Hypothalamus (tissue), 51 donors: ENCODE measurements around the gene ABCA2.
A peak's percentile ranks its signal among the peaks of the same experiment; 100 is the strongest.

ENCODE experiments used
- DNase-seq, 51 donors: peaks; one replicate each; lab custom pipeline; 2025; lab: John Stamatoyannopoulos, UW

Gene ABCA2

DNA sequence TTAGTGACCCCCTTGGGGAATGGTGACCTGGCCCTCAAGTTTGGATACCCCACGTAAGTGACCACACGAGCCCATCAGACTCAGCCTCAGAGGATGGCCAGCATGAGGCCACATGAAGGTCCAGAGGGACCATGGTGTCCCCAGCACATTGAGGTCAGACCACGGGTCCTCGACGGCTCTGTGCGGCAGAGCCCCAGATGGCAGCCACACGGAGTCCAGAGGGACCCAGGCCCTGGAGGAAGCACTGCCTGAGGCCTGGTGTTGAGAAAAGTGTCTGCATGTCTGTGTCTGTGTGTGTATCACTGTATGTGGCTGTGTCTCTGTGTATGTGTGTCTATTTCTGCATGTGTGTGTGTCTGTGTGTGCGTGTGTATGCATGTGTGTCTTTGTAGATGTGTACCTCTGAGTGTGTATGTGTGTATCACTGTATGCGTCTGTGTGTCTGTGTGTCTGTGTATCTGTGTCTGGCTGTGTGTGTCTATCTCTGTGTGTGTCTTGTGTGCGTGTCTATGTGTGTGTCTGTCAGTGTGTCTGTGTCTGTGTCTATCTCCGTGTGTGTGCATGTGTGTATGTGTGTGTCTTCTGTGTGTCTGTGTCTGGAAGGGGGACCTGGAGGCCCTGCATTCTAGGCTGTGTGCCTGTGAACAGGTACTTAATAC is 44.3 kb downstream of the ABCA2 start:
- DNase-seq, result peak in 5 of 51 donors; percentile 42 to 74 (median 46)

DNA sequence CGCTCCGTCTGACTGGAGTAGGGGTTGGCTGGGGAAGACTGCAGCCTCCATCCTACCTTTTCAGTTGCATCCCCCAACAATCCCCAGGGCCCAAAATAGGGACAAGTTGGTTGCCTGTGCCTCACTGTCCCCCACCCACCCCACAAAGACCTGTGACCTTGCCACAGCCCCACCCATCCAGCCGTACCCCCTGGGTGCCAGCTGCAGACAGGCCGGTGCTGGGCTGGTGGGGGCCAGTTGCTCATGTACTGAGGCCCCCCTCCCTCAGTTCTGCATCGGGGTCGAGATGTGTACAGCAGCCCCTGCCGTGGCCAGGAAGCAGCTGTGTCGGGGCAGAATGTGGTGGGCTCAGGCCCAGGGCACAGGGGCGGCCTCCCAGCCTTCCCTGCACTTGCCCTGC is 44.9 kb downstream of the ABCA2 start:
- DNase-seq, result peak in 17 of 51 donors; percentile 50 to 80 (median 72)

DNA sequence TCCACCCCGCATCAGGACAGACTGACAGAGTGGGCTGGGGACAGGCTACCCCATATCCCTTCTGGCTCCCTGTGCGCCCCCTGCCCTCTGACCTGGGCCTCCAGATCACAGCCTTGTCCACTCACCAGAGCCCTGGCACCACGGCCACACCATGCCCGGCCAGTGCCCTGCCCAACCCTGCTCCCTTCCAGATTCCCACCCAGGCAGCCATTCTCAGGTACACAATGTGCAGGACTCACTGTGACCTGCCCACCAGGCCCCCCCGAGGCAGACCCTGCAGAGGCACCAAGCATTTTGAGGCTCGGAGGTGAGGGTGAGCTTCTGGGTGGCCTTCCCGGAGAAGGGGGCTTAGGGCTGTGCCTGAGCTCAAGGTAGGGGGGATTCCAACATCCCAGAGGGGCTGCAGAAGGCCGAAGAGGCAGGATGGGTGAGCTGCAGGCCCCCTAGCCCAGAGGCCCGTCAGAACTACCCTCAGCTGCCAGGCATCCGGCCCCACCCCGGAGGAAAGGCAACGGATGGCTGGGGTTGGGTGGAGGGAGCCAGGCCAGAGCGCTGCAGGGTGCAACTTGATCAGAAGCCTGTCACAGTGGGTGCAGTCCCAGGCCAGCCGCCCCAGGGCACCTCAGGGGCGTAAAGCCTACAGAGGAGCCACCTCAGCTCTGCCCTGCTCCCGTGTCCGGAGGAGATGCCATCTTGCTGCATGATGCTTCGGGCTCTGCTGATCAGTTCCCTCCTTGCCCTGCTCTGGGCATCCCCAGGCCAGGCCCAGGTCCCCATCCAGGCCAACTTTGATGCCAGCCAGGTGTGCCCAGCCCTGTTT is 45.6 kb downstream of the ABCA2 start, which contains the start of gene LCNL1:
LCNL1 (plus strand) TSS at position 762 of the 820 bp plus-strand sequence. CDS start 594 bp downstream, outside the sequence.
- peak in 44 of 51 donors; percentile 49 to 92 (median 76) for DNase-seq

DNA sequence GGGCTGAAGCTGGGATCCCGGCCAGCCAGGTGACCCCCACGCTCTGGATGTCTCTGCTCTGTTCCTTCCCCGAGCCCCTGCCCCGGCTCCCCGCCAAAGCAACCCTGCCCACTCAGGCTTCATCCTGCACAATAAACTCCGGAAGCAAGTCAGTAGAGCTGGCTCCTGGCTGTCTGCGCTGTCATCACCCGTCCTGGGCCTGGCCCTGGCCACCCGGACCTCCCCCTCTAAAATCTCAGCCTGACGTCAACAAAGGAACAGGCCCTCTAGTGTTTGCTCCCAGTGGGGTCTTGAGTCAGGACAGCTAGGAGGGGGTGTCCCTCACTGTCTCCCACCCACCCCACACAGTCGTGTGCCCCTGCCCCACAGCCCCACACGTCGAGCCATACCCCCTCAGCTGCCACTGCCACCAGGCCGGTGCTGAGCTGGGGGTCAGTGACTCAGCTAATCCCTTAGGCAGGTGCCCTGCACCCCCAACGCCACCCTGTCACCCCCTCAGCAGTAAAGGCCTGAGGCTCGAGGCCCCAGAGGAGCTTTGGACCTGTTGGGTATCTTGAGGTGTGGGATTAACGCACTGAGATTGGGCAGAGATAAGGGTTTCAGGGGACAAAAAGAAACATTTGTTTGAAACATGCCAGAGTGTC is 46.3 kb downstream of the ABCA2 start:
- peak in 39 of 51 donors; percentile 27 to 93 (median 72) for DNase-seq

DNA sequence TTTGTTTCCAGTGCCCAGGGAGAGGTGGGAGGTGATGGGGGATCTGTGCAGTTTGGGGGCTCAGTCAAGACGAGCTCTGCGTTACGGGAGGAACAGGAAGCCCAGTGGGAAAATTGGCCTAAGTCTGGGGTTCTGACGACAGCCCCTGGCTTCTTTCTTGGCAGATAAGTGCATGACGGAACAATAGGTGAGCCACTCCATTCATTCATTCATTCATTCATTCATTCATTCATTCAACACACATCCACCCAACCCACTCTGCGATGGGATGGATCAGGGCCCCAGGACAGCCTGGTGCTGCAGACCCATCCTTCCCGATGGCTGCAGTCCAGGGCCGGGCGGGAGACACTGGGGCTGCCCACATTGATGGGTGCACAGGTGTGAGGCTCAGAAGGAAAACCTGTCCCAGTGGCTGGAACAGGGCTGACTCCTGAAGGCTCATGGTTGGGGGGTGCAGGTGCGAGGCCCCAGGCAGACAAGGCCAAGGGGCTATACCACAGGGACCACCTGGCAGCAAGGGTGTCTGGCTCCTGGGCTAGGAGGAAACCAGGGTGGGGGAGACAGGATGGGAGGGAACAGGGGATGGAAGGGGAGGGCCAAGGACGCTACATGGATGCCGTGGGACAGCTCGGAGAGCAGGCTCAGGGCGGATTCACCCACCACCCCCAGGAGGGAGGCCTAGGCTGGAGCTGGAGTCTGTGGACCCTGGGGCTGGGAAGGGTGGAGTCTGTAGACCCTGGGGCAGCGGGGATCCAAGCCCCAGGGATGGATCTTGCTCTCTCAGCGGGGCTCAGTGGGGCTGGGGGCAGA is 47.2 kb downstream of the ABCA2 start:
- DNase-seq, result peak in 10 of 51 donors; percentile 26 to 81 (median 58)

DNA sequence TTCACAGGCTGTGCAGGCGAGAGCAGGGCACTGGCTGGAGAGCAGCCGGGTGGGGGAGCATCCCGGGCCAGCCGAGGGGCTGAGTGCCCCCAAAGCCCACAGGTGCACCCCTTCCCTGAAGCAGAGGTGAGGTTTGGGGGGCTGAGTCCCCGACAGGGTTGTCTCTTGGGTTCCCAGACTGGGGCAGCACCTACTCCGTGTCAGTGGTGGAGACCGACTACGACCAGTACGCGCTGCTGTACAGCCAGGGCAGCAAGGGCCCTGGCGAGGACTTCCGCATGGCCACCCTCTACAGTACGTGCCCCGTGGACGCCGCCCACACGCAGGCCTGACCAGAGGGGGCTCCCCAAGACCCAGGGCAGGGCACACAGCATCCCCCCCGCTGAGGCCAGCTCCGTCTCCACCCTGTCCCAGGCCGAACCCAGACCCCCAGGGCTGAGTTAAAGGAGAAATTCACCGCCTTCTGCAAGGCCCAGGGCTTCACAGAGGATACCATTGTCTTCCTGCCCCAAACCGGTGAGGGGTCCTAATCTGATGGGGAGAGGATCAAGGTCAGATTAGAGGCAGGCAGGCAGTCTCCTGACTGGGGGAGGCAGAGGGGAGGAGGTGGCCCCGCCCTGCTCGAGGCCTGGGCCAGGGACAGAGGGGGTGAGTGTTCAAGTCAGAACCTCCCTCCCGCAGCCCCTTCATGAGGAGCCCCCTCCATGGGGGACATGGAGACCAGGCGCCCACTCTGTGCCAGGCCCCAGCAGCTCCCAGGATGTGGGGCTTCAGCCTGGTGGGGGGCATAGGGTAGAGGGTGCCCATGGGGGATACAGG is 48.1 kb downstream of the ABCA2 start:
- peak in 6 of 51 donors; percentile 17 to 58 (median 36) for DNase-seq

DNA sequence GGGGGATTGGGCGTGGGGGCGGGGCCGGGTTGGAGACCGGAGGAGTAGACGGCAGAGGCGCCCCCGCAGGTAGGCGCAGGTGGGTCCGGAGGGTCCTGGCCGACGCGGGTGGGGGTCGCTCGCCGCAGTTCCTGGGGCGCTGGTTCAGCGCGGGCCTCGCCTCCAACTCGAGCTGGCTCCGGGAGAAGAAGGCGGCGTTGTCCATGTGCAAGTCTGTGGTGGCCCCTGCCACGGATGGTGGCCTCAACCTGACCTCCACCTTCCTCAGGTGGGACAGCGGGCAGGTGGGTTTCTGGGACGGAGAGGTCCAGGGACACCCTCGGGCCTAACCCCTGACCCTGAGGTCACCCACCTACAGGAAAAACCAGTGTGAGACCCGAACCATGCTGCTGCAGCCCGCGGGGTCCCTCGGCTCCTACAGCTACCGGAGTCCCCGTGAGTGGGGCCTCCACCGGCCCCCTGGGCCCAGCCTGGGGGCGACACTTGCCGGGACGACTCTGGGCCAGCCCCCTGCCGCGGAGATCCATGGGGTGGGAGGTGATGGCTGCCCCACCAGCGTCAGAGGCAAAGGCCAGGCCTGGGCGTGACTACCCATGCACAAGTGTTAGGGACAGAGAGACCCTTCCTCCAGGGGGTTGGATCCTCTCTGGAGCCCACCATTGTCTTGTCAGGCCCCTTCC is 49.0 kb downstream of the ABCA2 start:
- peak in 4 of 51 donors; percentile 42 to 71 (median 58) for DNase-seq

DNA sequence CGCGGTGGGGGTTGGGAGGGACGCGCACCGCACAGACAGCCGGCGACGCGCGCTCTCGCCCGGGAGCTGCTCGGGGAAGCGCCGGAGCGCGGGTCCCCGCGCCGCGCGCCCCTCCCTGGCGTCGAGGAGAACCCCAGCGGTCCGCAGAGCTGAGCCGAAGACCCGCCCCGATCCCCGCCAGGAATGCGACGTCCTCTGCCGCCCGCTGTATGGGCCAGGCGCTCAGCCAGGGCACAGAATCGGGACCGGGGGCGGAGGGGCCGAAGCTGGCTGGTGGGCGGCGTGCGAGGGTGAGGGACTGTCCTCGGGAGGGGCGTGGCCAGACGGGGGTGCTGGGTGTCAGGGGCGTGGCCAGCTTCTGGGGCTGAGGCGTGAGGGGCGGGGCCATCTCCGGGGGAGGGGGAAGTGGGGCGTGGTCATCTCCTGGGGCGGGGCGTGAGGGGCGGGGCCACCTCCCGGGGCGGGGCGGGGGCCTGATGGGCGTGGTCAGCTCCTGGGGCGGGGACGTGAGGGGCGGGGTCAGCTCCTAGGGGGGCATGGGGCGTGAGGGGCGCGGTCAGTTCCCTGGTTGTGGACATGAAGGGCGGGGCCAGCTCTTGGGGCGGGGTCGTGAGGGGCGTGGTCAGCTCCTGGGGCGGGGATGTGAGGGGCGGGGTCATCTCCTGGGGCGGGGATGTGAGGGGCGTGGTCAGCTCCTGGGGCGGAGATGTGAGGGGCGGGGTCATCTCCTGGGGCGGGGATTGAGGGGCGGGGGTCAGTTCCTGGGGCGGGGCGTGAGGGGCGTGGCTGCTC is 49.8 kb downstream of the ABCA2 start:
- DNase-seq, result peak in 50 of 51 donors; percentile 44 to 99 (median 89)

DNA sequence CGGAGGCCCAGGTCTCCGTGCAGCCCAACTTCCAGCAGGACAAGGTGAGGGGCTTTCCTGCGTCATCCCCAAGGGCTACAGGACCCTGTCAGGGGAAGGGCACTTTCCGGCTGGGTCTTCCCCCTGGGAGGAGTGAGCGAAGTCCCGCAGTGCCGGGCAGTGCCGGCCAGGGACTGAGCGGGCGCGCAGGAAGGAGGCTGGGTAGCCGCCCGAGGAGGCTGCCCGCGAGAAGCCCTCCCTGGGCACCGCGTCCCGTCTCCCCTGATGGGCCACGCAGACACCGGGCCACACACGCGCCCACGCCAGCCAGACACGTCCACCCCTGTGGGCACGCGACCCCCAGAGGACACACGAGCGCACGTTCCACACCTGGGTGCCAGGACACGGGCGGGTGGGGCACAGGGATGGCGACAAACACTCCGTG is 50.4 kb downstream of the ABCA2 start:
- peak in 3 of 51 donors; percentile 53 to 68 (median 56) for DNase-seq

DNA sequence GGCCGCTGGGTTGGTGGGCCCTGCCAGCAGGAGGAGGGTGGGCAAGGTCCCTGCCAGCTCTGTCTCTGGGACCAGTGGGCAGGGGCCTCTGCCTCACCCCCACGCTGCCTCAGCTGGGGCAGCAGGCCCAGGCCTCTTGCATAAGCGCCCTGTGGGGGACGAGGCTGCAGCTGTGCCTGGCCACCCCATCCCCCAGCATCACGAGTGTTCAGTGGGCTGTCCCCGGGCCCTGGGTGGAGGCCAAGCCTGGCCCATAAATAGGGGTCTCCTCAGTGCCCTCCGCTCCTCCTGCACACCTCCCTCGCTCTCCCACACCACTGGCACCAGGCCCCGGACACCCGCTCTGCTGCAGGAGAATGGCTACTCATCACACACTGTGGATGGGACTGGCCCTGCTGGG is 50.8 kb downstream of the ABCA2 start, which contains the start of gene PTGDS:
PTGDS (plus strand) TSS at position 282 of the 400 bp plus-strand sequence; CDS start at position 357, 75 bp downstream.
- DNase-seq, result peak; percentile 70 to 98 (median 93)

DNA sequence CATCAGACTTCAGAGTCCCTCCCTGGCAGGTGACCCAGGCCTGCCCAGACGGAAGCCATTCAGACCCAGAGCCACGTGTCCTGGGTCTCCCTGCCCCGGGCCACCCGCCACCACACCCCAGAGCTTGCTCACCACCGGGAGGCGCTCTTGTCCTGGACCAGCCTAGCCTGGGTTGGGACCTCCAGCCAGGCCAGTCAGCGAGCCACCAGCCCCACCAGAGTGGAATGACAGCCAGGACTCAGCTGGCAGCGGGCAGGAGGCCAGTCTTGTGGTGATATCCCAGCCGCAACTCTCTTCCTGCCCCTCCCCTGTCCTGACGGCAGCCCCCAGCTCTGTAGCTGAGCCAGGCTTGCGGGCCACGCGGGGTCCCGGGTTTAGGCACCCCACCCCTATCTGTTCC is 52.4 kb downstream of the ABCA2 start:
- DNase-seq, result peak in 44 of 51 donors; percentile 30 to 89 (median 70)

DNA sequence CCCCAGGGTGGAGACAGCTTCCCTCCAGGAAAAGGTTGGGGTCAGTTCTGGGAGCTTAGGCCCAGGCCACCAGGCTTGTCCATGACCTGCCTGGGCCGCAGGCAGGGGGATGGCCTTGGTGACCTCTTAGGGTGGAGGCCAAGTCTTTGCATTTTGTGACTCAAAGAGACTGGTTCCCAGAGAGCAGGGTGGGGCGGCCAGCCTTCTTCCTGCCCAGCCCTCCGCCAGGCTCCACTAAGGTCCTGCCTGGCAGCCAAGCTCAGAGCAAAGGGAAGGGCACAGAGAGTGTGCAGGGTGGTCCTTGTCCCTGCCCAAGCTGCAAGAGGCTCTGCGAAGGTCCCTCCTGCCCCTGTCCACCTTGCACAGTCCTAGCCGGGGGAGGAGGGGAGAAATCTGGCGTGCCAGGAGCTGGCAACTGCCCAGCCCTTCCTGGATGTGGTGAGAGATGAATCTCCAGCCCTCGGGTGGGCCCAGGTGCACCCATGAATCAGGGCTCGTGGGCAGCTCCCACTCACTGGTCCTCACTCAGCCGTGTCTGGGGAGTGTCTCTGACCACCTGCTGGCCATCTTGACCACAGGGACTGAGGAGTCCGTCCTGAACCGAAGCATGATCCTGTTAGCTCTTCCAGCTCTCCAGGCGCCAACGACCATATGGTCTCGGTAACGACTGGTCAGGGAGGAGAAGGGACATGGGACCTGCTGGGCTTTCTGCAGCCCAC is 53.1 kb downstream of the ABCA2 start:
- no peak for DNase-seq

DNA sequence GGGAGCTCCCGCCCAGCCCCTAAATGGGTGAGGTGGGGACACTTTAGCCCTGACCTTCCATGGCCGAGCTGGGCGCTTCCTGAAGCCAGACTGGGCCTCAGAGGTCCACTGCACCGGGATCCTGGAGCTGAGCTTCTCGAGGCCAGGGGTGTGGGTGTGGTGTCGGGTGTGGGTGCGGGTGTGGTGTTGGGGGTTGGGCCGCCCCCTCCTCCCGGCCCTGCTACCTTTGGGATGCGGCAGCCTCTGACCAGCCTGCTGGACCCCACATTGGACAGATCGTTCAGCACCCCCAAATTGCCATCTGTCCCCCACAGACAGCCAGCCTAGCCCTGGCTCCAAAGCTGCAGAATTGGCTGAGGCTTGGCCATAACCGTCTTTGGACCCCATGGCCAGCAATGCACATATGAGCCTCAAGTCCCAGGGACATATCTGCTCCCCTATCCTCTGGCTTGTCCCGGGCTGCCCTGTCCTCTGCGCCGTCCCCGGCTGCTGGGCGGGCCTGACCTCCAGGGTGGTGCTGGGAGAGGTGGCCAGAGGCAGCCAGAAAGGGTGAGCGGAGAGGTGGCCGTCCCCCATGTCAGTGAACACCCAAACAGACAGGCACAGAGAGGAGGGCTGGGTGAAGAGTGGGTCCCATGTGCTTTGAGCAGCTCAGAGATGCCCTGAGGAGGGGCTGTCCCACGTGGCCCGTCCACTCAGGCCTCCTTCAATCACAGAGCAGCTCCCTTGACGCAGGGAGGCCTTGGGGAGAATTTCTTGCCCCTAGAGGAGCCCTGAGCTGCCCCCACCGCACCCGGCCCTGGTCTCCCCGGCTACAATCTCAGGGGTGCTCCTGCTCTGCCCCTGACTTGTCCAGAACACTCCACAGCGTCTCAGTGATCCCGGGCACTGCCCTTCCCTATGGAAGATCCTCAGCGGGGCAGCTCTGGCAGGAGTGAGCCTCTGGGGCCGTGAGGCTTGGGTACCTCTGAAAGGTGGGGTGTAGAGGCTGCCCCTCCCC is 54.1 kb downstream of the ABCA2 start:
- no peak for DNase-seq

DNA sequence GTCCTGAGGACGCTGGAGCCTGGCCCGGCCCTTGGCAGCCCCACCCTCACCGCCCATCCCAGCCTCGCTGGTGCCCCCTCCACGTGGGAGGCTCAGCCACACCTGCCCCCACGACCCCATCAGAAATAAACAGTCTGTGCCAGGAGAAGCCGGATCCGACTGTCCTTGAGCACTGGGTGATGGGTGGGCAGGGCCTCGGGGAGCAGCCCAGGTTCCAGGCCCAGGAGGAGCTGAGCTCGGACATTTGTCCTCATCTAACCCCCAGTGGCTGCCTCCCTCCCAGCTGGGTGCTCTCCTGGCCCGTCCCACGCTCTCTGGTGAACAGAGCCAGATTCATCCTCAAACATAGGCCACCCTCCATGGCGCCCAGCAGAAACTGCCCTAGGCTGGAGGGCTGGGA is 55.3 kb downstream of the ABCA2 start:
- DNase-seq, result no peak

DNA sequence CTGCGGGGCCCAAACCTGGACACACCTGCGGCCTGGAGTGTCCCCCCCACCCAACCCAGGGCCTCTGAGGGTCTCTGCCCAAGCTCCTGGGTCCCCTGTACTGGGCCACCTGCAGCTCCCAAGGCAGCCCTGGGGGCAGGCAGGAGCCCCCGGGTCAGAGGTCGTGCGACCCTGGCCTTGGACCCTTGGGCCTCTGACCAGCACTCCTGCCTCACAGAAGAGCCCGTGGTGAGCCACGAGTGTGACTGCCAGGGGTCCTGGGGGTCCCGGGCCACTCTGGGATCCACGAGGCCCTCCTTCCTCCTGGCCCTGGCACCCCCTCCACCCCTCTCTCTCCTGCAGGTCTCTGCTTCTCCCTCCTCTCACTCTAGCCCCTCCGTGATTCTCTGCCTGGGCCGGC is 55.7 kb downstream of the ABCA2 start:
- DNase-seq, result no peak

DNA sequence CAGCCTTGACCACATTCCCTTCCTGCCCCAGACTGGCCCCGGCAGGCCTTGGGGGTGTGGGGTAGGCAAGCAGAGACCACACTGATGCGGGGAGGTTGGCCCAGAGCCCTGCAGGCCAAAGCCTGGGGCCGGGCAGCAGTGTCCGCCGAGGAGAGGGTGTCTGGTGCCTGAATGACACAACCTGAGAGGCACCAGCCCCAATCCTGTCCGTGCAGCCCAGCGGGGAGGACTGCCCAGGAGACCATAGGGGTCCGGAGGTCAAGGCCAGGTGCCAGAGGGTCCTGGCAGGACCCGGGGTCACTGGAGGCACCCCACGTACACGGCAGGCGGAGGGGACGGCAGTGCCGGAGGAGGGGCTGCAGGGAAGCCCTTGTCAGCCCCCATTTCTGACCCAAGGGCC is 56.3 kb downstream of the ABCA2 start:
- no peak for DNase-seq
